HEK293T (cell line): ENCODE data around the gene B3GNT8.
"Not testable (repeated sequence)": the region's sequence is repeated elsewhere in the genome, so short reads cannot be mapped to it uniquely, and the experiment has no call there.

Experiments used
- CTCF ChIA-PET: fragments of 350-600 bp; formaldehyde crosslinking; extraction: SDS; loops from one replicate; lab custom pipeline; 2021; ENCODE audit warnings: antibody characterized with exemption, inconsistent platforms; lab: Yijun Ruan, JAX
- POLR2A ChIA-PET: fragments of 350-600 bp; formaldehyde crosslinking; extraction: SDS; loops from one replicate; lab custom pipeline; 2020; ENCODE audit warnings: antibody characterized with exemption, inconsistent platforms; lab: Yijun Ruan, JAX
- DNase-seq: peaks from one replicate; pipeline ENCODE4 v3.0.0; 2012; ENCODE audit warnings: mixed read lengths; ENCODE audit errors: extremely low spot score
- ARNT ChIP-seq: fragments of 450-650 bp; IDR thresholded peaks from 2 replicates; pipeline ENCODE4 v1.6.1; 2017; ENCODE audit warnings: mild to moderate bottlenecking
- BHLHE40 ChIP-seq: fragments of 450-650 bp; IDR thresholded peaks from 2 replicates; pipeline ENCODE4 v1.6.1; 2016; ENCODE audit warnings: mild to moderate bottlenecking, moderate library complexity, borderline replicate concordance
- CTBP1 ChIP-seq: fragments of 450-650 bp; IDR thresholded peaks from 2 replicates; pipeline ENCODE4 v1.6.1; 2016; ENCODE audit warnings: borderline replicate concordance
- ELF4 ChIP-seq: fragments of 450-650 bp; IDR thresholded peaks from 2 replicates; pipeline ENCODE4 v1.6.1; 2017; ENCODE audit warnings: antibody characterized with exemption
- FOXA1 ChIP-seq: fragments of 450-650 bp; IDR thresholded peaks from 2 replicates; pipeline ENCODE4 v1.6.1; 2016; ENCODE audit warnings: mild to moderate bottlenecking
- FOXK2 ChIP-seq: fragments of 450-650 bp; IDR thresholded peaks from 2 replicates; pipeline ENCODE4 v1.6.1; 2016; ENCODE audit warnings: mild to moderate bottlenecking
- FOXM1 ChIP-seq: fragments of 450-650 bp; IDR thresholded peaks from 2 replicates; pipeline ENCODE4 v1.6.1; 2017; ENCODE audit warnings: mild to moderate bottlenecking, borderline replicate concordance
- HDGF ChIP-seq: fragments of 450-650 bp; IDR thresholded peaks from 2 replicates; pipeline ENCODE4 v1.6.1; 2017; ENCODE audit warnings: antibody characterized with exemption, borderline replicate concordance
- L3MBTL2 ChIP-seq: fragments of 450-650 bp; conservative IDR thresholded peaks from 2 replicates; pipeline ENCODE4 v1.6.1; 2016; ENCODE audit warnings: mild to moderate bottlenecking
- LEF1 ChIP-seq: fragments of 450-650 bp; IDR thresholded peaks from 2 replicates; pipeline ENCODE4 v1.6.1; 2017; ENCODE audit warnings: mild to moderate bottlenecking, borderline replicate concordance
- NFRKB ChIP-seq: fragments of 450-650 bp; IDR thresholded peaks from 2 replicates; pipeline ENCODE4 v1.6.1; 2016; ENCODE audit warnings: mild to moderate bottlenecking, moderate library complexity
- PKNOX1 ChIP-seq: fragments of 450-650 bp; IDR thresholded peaks from 2 replicates; pipeline ENCODE4 v1.6.1; 2016
- SP1 ChIP-seq: fragments of 450-650 bp; IDR thresholded peaks from 2 replicates; pipeline ENCODE4 v1.6.1; 2017
- SUZ12 ChIP-seq: fragments of 450-650 bp; IDR thresholded peaks from 2 replicates; pipeline ENCODE4 v1.6.1; 2016; ENCODE audit warnings: mild to moderate bottlenecking
- TARDBP ChIP-seq: fragments of 450-650 bp; IDR thresholded peaks from 2 replicates; pipeline ENCODE4 v1.6.1; 2016
- ZNF384 ChIP-seq: fragments of 450-650 bp; IDR thresholded peaks from 2 replicates; pipeline ENCODE4 v1.6.1; 2016

Gene B3GNT8

DNA sequence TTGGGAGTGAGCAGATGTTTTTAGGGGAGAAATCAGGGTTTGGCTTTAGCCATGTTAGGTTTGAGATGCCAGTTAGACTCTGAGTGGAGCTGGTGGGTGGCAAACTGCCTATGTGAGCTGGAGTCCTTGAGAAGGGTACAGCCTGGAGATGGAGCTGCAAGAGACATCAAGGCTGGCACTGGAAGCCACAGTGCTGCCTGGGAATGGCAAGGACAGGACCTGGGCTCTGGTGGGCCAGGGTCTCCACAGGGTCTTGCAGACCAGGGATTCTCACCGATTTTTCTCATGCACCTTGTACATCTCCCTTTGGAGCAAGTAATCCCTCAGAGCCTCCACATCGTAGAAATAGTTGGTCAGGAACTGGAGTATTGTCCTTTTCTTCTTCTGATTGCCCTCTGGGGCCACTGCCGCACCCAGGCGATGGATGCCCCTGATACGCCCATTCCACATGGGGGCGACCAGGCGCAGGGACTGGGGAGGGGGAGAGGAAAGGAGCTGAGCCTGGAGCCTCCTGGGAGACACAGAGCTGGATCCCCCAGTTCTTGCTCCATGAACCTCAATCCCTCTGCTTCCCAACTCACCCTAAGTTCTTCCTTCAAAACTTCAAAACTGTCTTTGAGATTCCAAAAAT lies 10.9 kb upstream of the B3GNT8 start:
- ChIA-PET CTCF (interaction anchor here (0.6 to 2.4 kb wide), 2 partner anchors 10 to 248 kb away, joined by 3 to 18 read pairs; no protein-coding TSS in a partner anchor), POLR2A (interaction anchor here (1.5 kb wide), 1 partner anchor 9 kb away, joined by 5 read pairs; no protein-coding TSS in a partner anchor)
- no peak for DNase-seq
- TF ChIP-seq ZNF384, result no peak
- no peak for TF ChIP-seq LEF1
- TF ChIP-seq ARNT, result no peak
- TF ChIP-seq NFRKB, result no peak
- no peak for TF ChIP-seq FOXM1
- no peak for TF ChIP-seq CTBP1
- TF ChIP-seq FOXA1, result no peak
- TF ChIP-seq PKNOX1, result no peak
- TF ChIP-seq TARDBP, result no peak
- TF ChIP-seq HDGF, result no peak

- ChIA-PET CTCF (no interaction called here), POLR2A (no interaction called here)
- no peak for TF ChIP-seq CTBP1
- no peak for TF ChIP-seq SUZ12
- TF ChIP-seq ZNF384, result no peak
- TF ChIP-seq FOXK2, result no peak
- TF ChIP-seq LEF1, result no peak
- no peak for TF ChIP-seq PKNOX1
- TF ChIP-seq NFRKB, result no peak
- no peak for TF ChIP-seq ELF4
- no peak for TF ChIP-seq HDGF
- no peak for TF ChIP-seq ARNT
- no peak for TF ChIP-seq BHLHE40
- no peak for TF ChIP-seq TARDBP
- no peak for TF ChIP-seq FOXM1
- TF ChIP-seq L3MBTL2, result no peak
- DNase-seq, result no peak
These were observed 9.4 kb upstream of the B3GNT8 start for GRCh38 chr19:41436674-41436951.

GRCh38 chr19:41435936-41436673 lies 8.9 kb upstream of the B3GNT8 start:
- DNase-seq, result no peak
- ChIA-PET POLR2A (no interaction called here), CTCF (no interaction called here)
- TF ChIP-seq TARDBP (no peak), SUZ12 (no peak), ELF4 (no peak), LEF1 (no peak), HDGF (no peak), SP1 (no peak), BHLHE40 (no peak), ARNT (no peak), CTBP1 (no peak), FOXK2 (no peak), PKNOX1 (no peak), FOXA1 (no peak), FOXM1 (no peak), NFRKB (no peak), ZNF384 (no peak), L3MBTL2 (no peak)

DNA sequence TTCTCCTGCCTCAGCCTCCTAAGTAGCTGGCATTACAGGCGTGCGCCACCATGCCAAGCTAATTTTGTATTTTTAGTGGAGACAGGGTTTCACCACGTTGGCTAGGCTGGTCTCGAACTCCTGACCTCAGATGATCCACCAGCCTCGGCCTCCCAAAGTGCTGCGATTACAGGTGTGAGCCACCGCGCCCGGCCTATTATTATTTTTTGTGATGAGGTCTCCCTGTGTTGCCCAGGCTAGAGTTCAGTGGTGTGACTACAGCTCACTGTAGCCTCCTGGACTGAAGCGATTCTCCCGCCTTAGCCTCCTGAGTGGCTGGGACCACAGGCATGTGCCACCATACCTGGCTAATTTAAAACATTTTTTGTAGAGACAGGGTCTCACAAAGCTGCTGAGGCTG lies 8.2 kb upstream of the B3GNT8 start:
- POLR2A ChIA-PET, CTCF ChIA-PET, DNase-seq: not testable (repeated sequence)

DNA sequence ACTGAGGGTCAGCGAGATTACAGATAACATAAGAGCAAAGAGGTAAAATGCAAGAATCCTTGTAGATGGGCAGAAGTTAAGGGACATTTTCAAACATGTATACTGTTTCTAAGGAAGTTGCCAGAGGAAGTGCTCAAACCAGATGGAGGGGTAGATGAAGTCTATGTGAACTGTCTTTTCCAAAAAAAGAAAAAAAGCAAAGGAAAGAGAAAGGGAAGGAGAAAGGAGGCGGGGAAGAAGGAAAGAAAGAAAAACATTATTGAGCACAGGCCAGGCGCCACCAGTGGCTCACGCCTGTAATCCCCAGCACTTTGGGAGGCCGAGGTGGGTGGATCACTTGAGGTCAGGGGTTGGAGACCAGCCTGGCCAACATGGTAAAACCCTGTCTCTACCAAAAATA lies 7.3 kb upstream of the B3GNT8 start:
- DNase-seq, result no peak
- ChIA-PET POLR2A (no interaction called here), CTCF (interaction anchor here (0.6 kb wide), 1 partner anchor 15 kb away, joined by 3 read pairs; no protein-coding TSS in a partner anchor)
- TF ChIP-seq HDGF (no peak), ZNF384 (no peak), ELF4 (no peak), CTBP1 (no peak), FOXA1 (no peak), SP1 (no peak), PKNOX1 (no peak), FOXM1 (no peak), FOXK2 (no peak), SUZ12 (no peak), NFRKB (no peak), TARDBP (no peak), ARNT (no peak), L3MBTL2 (no peak), LEF1 (no peak), BHLHE40 (no peak)
